Spleen (tissue), 11 donors: ENCODE data around the gene CNTROB. TPM values are rescaled to one million over a fixed set of nuclear protein-coding genes. Genes with fewer than 3 reads are reported as not detected.
A peak's percentile ranks its signal among the peaks of the same experiment; 100 is the strongest.

Experiments
- DNase-seq: peaks from one replicate; pipeline ENCODE4 v3.0.0-alpha.2; 2020
- H3K27ac ChIP-seq, 8 donors: fragments of 200-600 bp; sonication (generic) in 7 of 8; 1 replicate in 4 of 8; 2 replicates in 4 of 8; pipeline versions ENCODE4 v1.5.0 to v1.8.0; 2016 to 2021; ENCODE audit warnings: inconsistent platforms in 4 of 8, mild to moderate bottlenecking in 4 of 8, moderate library complexity in 1 of 8
- H3K27me3 ChIP-seq, 7 donors: fragments of 200-600 bp; sonication (generic) in 6 of 7; replicated peaks in 1 of 7; 1 replicate in 4 of 7; 2 replicates in 3 of 7; pipeline versions ENCODE4 v1.5.0 to v1.8.0; 2016 to 2021; ENCODE audit warnings: inconsistent platforms in 3 of 7, mild to moderate bottlenecking in 1 of 7
- H3K36me3 ChIP-seq, 6 donors: fragments of 200-600 bp; sonication (generic) in 5 of 6; 1 replicate in 4 of 6; 2 replicates in 2 of 6; pipeline versions ENCODE4 v1.5.0 to v1.8.0; 2016 to 2021; ENCODE audit warnings: inconsistent platforms in 2 of 6
- H3K4me1 ChIP-seq, 6 donors: fragments of 200-600 bp; sonication (generic) in 5 of 6; 1 replicate in 3 of 6; 2 replicates in 3 of 6; pipeline versions ENCODE4 v1.5.0 to v1.8.0; 2016 to 2021; ENCODE audit warnings: inconsistent platforms in 3 of 6
- H3K4me3 ChIP-seq, 8 donors: fragments of 200-600 bp; sonication (generic) in 7 of 8; 1 replicate in 4 of 8; 2 replicates in 4 of 8; pipeline versions ENCODE4 v1.5.0 to v1.8.0; 2016 to 2021; ENCODE audit warnings: inconsistent platforms in 4 of 8, mild to moderate bottlenecking in 4 of 8, moderate library complexity in 2 of 8
- H3K9me3 ChIP-seq, 8 donors: fragments of 200-600 bp; sonication (generic) in 7 of 8; 1 replicate in 4 of 8; 2 replicates in 4 of 8; pipeline versions ENCODE4 v1.5.0 to v1.8.0; 2016 to 2021; ENCODE audit warnings: inconsistent platforms in 4 of 8
- CTCF ChIP-seq, 11 experiments: fragments of 200-600 bp in 7 of 11; fragments of 450-650 bp in 4 of 11; sonication (generic) in 4 of 11; IDR thresholded peaks in 8 of 11; conservative IDR thresholded peaks in 3 of 11; 1 replicate in 7 of 11; 2 replicates in 4 of 11; pipeline versions ENCODE4 v1.4.0 to v1.8.0; 2016 to 2021; ENCODE audit warnings: antibody characterized with exemption in 11 of 11, inconsistent platforms in 4 of 11, mild to moderate bottlenecking in 1 of 11
- POLR2A ChIP-seq, 3 donors: fragments of 450-650 bp; IDR thresholded peaks; one replicate each; pipeline ENCODE4 v1.5.1; 2017; ENCODE audit warnings: antibody characterized with exemption in 3 of 3, mild to moderate bottlenecking in 1 of 3
- POLR2AphosphoS5 ChIP-seq, 3 donors: sonication (generic); formaldehyde crosslinking; IDR thresholded peaks; one replicate each; pipeline ENCODE4 v1.5.1; 2017; ENCODE audit warnings: antibody characterized with exemption in 3 of 3
- WGBS, 5 donors: extraction: QIAGEN DNeasy Blood & Tissue Kit in 3 of 5; methylation state at CpG; one replicate each; pipeline versions ENCODE4 v1.1.5 to v1.1.7; 2013 to 2018; 5-methylcytosine and 5-hydroxymethylcytosine counted together
- intact Hi-C: fragments of 100-400 bp; cut with DNase I; formaldehyde crosslinking; loops from one replicate; pipeline ENCODE4 v1.15.0; 2023; ENCODE audit warnings: low total_unique reads
- polyA plus RNA-seq, 3 donors: library from polyadenylated mRNA; stranded (reverse); fragments of 200-250 nt; gene quantifications; one replicate each; pipeline ENCODE4 v1.2.1, GENCODE V29; 2013
- total RNA-seq, 7 donors: library from RNA; depleted of rRNA in 3 of 7; stranded (reverse); fragments of >200 nt in 3 of 7; fragmentation: NEBNext Ultra II Directional in 4 of 7; extraction: Animal tissue kit (Norgen Biotek cat#: 25700) in 4 of 7; gene quantifications; one replicate each; pipeline versions ENCODE4 v1.1.0 to v1.2.1, GENCODE V29; 2016 to 2021
- donor health status: healthy with polysubstance abuse.
- donor health status: DM: no; HTN: no; CAD: no; lungs with moderate emphysema.
- donor health status: DM: no; HTN: no; CAD: no.
- donor health status: Bipolar disorder and iron deficiency.
- donor health status: healthy.
- donor health status: DM: no; HTN: no; CAD: no.
- donor health status: DM: yes; HTN: yes; CAD: no.

Gene CNTROB
- total and polyA plus RNA-seq, 10 donors, result 19.6 to 27.1 (median 24.7) TPM

- intact Hi-C loops, result loop anchor here (5.0 kb wide), 2 partner anchors 126 to 166 kb away; no protein-coding TSS in a partner anchor
- DNase-seq, result no peak
- peak; percentile 56 to 83 (median 75) for TF ChIP-seq CTCF (IDR thresholded peaks at IDR 0.05 in 8 of 11, conservative IDR thresholded peaks at IDR 0.05 in 3 of 11)
- TF ChIP-seq POLR2A (IDR thresholded peaks at IDR 0.05), result no peak
- no peak for TF ChIP-seq POLR2AphosphoS5 (IDR thresholded peaks at IDR 0.05)
These were observed 56.8 kb downstream of the CNTROB start for GRCh38 chr17:7988750-7989178.

GRCh38 chr17:7989781-7990655 lies 58.0 kb downstream of the CNTROB start:
- Histone ChIP-seq H3K27ac (peak overlapping the region; percentile 65 to 88 (median 79)), H3K36me3 (no peaks in the 10 kb centered on the region), H3K4me1 (peaks cover 8 to 26% (median 21%) of the 10 kb centered on the region in 6 donors), H3K4me3 (peak overlapping the region; percentile 42 to 79 (median 56)), H3K27me3 (no peaks in the 10 kb centered on the region), H3K9me3 (no peaks in the 10 kb centered on the region)
- WGBS, 5 donors, result 1 to 4% (median 2%) methylated on average over 17 to 59 of the region's 59 CpGs
- intact Hi-C loops, result loop anchor here (2.0 to 10.0 kb wide), 4 partner anchors 65 to 168 kb away; partner anchors contain the start of gene RNF227
- DNase-seq, result peak; percentile 97
- TF ChIP-seq CTCF (IDR thresholded peaks at IDR 0.05 in 8 of 11, conservative IDR thresholded peaks at IDR 0.05 in 3 of 11), result peak; percentile 92 to 99 (median 97)
- no peak for TF ChIP-seq POLR2A (IDR thresholded peaks at IDR 0.05)
- TF ChIP-seq POLR2AphosphoS5 (IDR thresholded peaks at IDR 0.05), result peak; percentile 59 to 82 (median 72)

More at GRCh38 chr17:7988750-7989178, 56.8 kb downstream of the CNTROB start:
- H3K4me3 ChIP-seq, result no peak overlapping the region
- WGBS, 5 donors, result 14 to 17% (median 16%) methylated on average over 5 of the region's 5 CpGs
- H3K9me3 ChIP-seq, result no peaks in the 10 kb centered on the region
- H3K4me1 ChIP-seq, result peaks cover 8 to 26% (median 21%) of the 10 kb centered on the region in 6 donors
- H3K36me3 ChIP-seq, result no peaks in the 10 kb centered on the region
- H3K27ac ChIP-seq, result peak overlapping the region in 4 of 8 donors; percentile 3 to 88 (median 76)
- peaks cover 0 to 3% (median 0%) of the 10 kb centered on the region in 7 donors for H3K27me3 ChIP-seq

- intact Hi-C loops, result loop anchor here (10.0 kb wide), 1 partner anchor 62 kb away; no protein-coding TSS in a partner anchor
- H3K4me1 ChIP-seq, result peaks cover 8 to 32% (median 21%) of the 10 kb centered on the region in 6 donors
- peaks cover 0 to 10% (median 0%) of the 10 kb centered on the region in 7 donors for H3K27me3 ChIP-seq
- H3K9me3 ChIP-seq, result no peaks in the 10 kb centered on the region
- H3K4me3 ChIP-seq, result no peak overlapping the region
- no peak for TF ChIP-seq POLR2A (IDR thresholded peaks at IDR 0.05)
- TF ChIP-seq CTCF (IDR thresholded peaks at IDR 0.05 in 8 of 11, conservative IDR thresholded peaks at IDR 0.05 in 3 of 11), result no peak
- TF ChIP-seq POLR2AphosphoS5 (IDR thresholded peaks at IDR 0.05), result no peak
- 75 to 96% (median 89%) methylated on average over 2 of the region's 2 CpGs for WGBS, 5 donors
- no peaks in the 10 kb centered on the region for H3K36me3 ChIP-seq
- no peak for DNase-seq
- H3K27ac ChIP-seq, result no peak overlapping the region
These were observed 60.5 kb downstream of the CNTROB start for GRCh38 chr17:7992516-7992915.

GRCh38 chr17:7992924-7993323 lies 60.9 kb downstream of the CNTROB start:
- no peak for DNase-seq
- intact Hi-C loops, result loop anchor here (10.0 kb wide), 1 partner anchor 62 kb away; no protein-coding TSS in a partner anchor

More at GRCh38 chr17:7992924-7993323, 60.9 kb downstream of the CNTROB start:
- H3K4me3 ChIP-seq, result no peak overlapping the region
- peaks cover 8 to 32% (median 21%) of the 10 kb centered on the region in 6 donors for H3K4me1 ChIP-seq
- TF ChIP-seq CTCF (IDR thresholded peaks at IDR 0.05 in 8 of 11, conservative IDR thresholded peaks at IDR 0.05 in 3 of 11) (no peak), POLR2AphosphoS5 (IDR thresholded peaks at IDR 0.05) (no peak)
- H3K36me3 ChIP-seq, result no peaks in the 10 kb centered on the region
- H3K27me3 ChIP-seq, result peaks cover 0 to 14% (median 0%) of the 10 kb centered on the region in 7 donors
- H3K9me3 ChIP-seq, result no peaks in the 10 kb centered on the region
- WGBS, 5 donors, result 62 to 76% (median 69%) methylated on average over 3 of the region's 3 CpGs
- no peak overlapping the region for H3K27ac ChIP-seq
